Kidney (tissue), 14 donors: ENCODE results near the gene EDEM3. TPM values are rescaled to one million over a fixed set of nuclear protein-coding genes. Genes with fewer than 3 reads are reported as not detected.

ENCODE experiments used
- DNase-seq, 5 donors: peaks; one replicate each; pipeline ENCODE4 v3.0.0-alpha.2; 2013 to 2020
- FAIRE-seq: peaks from 2 replicates; lab custom pipeline; 2012; peaks lifted over from hg19 to GRCh38; lab: Jason Lieb, UNC
- H3K27ac ChIP-seq, 2 donors: one replicate each; pipeline ENCODE4 v1.7.0; 2013; ENCODE audit warnings: low read depth in 2 of 2, low read length in 2 of 2, inconsistent platforms in 1 of 2
- H3K27me3 ChIP-seq: one replicate; pipeline ENCODE4 v1.7.1; 2013; ENCODE audit warnings: low read length, inconsistent platforms; ENCODE audit not compliant: control insufficient read depth, insufficient read depth
- H3K36me3 ChIP-seq, 3 donors: one replicate each; pipeline versions ENCODE4 v1.7.0 to v1.7.1; 2013; ENCODE audit warnings: low read length in 3 of 3, control low read depth in 1 of 3, inconsistent platforms in 1 of 3; ENCODE audit not compliant: insufficient read depth in 3 of 3, control insufficient read depth in 2 of 3
- H3K4me1 ChIP-seq, 3 donors: one replicate each; pipeline versions ENCODE4 v1.7.0 to v1.7.1; 2013; ENCODE audit warnings: low read length in 3 of 3, inconsistent platforms in 1 of 3, low read depth in 1 of 3; ENCODE audit not compliant: control insufficient read depth in 2 of 3, insufficient read depth in 2 of 3
- H3K4me3 ChIP-seq, 3 donors: one replicate each; pipeline versions ENCODE4 v1.7.0 to v1.8.1; 2013; ENCODE audit warnings: low read length in 3 of 3, control low read depth in 1 of 3, inconsistent platforms in 1 of 3
- H3K9ac ChIP-seq, 3 donors: one replicate each; pipeline versions ENCODE4 v1.7.0 to v1.7.1; 2013; ENCODE audit warnings: low read length in 3 of 3, control low read depth in 1 of 3, inconsistent platforms in 1 of 3
- H3K9me3 ChIP-seq, 3 donors: one replicate each; pipeline versions ENCODE4 v1.7.0 to v1.7.1; 2013; ENCODE audit warnings: low read length in 3 of 3, control low read depth in 1 of 3, inconsistent platforms in 1 of 3; ENCODE audit not compliant: control insufficient read depth in 2 of 3, insufficient read depth in 1 of 3
- CTCF ChIP-seq: IDR thresholded peaks from 3 replicates; pipeline ENCODE4 v1.5.1; 2012; ENCODE audit warnings: mild to moderate bottlenecking, moderate library complexity, borderline replicate concordance; ENCODE audit not compliant: insufficient read depth; ENCODE audit errors: extremely low read depth
- intact Hi-C: fragments of 100-400 bp; cut with DNase I; formaldehyde crosslinking; loops from one replicate; pipeline ENCODE4 v1.11.1; 2022
- polyA plus RNA-seq: library from polyadenylated mRNA; stranded (reverse); fragments of 350-450 nt; fragmentation: Illumina TruSeq; extraction: RNeasy Lipid Tissue Mini Kit (QIAGEN cat#74804); gene quantifications from one replicate; pipeline ENCODE4 v1.2.3, GENCODE V29; 2014; ENCODE audit warnings: low read depth, low replicate concordance; ENCODE audit not compliant: insufficient read depth
- total RNA-seq: library from RNA; stranded (reverse); fragmentation: NEBNext Ultra II Directional; extraction: Animal tissue kit (Norgen Biotek cat#: 25700); gene quantifications from one replicate; pipeline ENCODE4 v1.2.1, GENCODE V29; 2021
- donor health status: control.
- donor health status: control.
- donor health status: control.
- donor health status: control.
- donor health status: control.
- donor health status: DM: yes; HTN: yes; CAD: no.
- donor health status: Normal renal cell carcinoma (clear cell type).

The EDEM3 gene
- total and polyA plus RNA-seq, 2 donors from 2014 or later: 9.1 to 31.7 TPM

- TF ChIP-seq CTCF: no peak
- no peak for DNase-seq
- no peak overlapping the region for H3K9ac ChIP-seq
- no peak overlapping the region for H3K27ac ChIP-seq
- no peaks in the 10 kb centered on the region for H3K9me3 ChIP-seq
- no peak for FAIRE-seq
- H3K36me3 ChIP-seq: no peaks in the 10 kb centered on the region
- H3K4me1 ChIP-seq: no peaks in the 10 kb centered on the region
- no peaks in the 10 kb centered on the region for H3K27me3 ChIP-seq
- intact Hi-C loops: no loop called here
- H3K4me3 ChIP-seq: no peak overlapping the region
These were observed 15.7 kb upstream of the EDEM3 start for GRCh38 chr1:184770181-184770979.

- no peak for TF ChIP-seq CTCF
- H3K9me3 ChIP-seq: no peaks in the 10 kb centered on the region
- no peak overlapping the region for H3K27ac ChIP-seq
- no peak overlapping the region for H3K4me3 ChIP-seq
- H3K27me3 ChIP-seq: no peaks in the 10 kb centered on the region
- no peaks in the 10 kb centered on the region for H3K4me1 ChIP-seq
- no peak for DNase-seq
- H3K36me3 ChIP-seq: no peaks in the 10 kb centered on the region
- H3K9ac ChIP-seq: no peak overlapping the region
- intact Hi-C loops: no loop called here
- no peak for FAIRE-seq
These were observed 14.6 kb upstream of the EDEM3 start for GRCh38 chr1:184769241-184769640.

GRCh38 chr1:184768467-184768866 is 13.8 kb upstream of the EDEM3 start:
- DNase-seq (no peak), FAIRE-seq (no peak)
- Histone ChIP-seq H3K27me3 (no peaks in the 10 kb centered on the region), H3K36me3 (no peaks in the 10 kb centered on the region), H3K9ac (no peak overlapping the region), H3K9me3 (no peaks in the 10 kb centered on the region), H3K27ac (no peak overlapping the region), H3K4me3 (no peak overlapping the region), H3K4me1 (no peaks in the 10 kb centered on the region)
- intact Hi-C loops: no loop called here
- no peak for TF ChIP-seq CTCF
